CD14-positive monocyte (primary cell): ENCODE measurements around the gene RAMAC. TPM values are rescaled to one million over a fixed set of nuclear protein-coding genes. Genes with fewer than 3 reads are reported as not detected.

Experiments
- DNase-seq, 3 donors: peaks; one replicate each; pipeline ENCODE4 v3.0.0-alpha.2; 2011 to 2022
- H2AFZ ChIP-seq: 2 replicates; pipeline ENCODE4 v1.6.0; 2012; ENCODE audit warnings: mild to moderate bottlenecking, low read depth, low read length, inconsistent platforms; ENCODE audit not compliant: insufficient read depth, poor library complexity, severe bottlenecking
- H3K27ac ChIP-seq, 2 donors: 1 replicate in 1 of 2; 2 replicates in 1 of 2; pipeline ENCODE4 v1.5.1; 2012 to 2013; ENCODE audit warnings: low read length in 2 of 2, control low read depth in 1 of 2, inconsistent platforms in 1 of 2, low read depth in 1 of 2, mild to moderate bottlenecking in 1 of 2
- H3K27me3 ChIP-seq, 2 donors: one replicate each; pipeline versions ENCODE4 v1.6.0 to v1.6.1; 2011 to 2013; ENCODE audit warnings: low read length in 2 of 2; ENCODE audit not compliant: control insufficient read depth in 2 of 2, insufficient read depth in 2 of 2
- H3K36me3 ChIP-seq, 2 donors: replicated peaks in 1 of 2; 1 replicate in 1 of 2; 2 replicates in 1 of 2; pipeline versions ENCODE4 v1.5.1 to v1.6.1; 2012 to 2013; ENCODE audit warnings: low read length in 2 of 2, control low read depth in 1 of 2, inconsistent platforms in 1 of 2, mild to moderate bottlenecking in 1 of 2; ENCODE audit not compliant: insufficient read depth in 2 of 2, control insufficient read depth in 1 of 2
- H3K4me1 ChIP-seq, 2 donors: 1 replicate in 1 of 2; 2 replicates in 1 of 2; pipeline versions ENCODE4 v1.5.1 to v1.6.1; 2012 to 2013; ENCODE audit warnings: low read length in 2 of 2, control low read depth in 1 of 2, inconsistent platforms in 1 of 2, mild to moderate bottlenecking in 1 of 2, moderate library complexity in 1 of 2; ENCODE audit not compliant: insufficient read depth in 2 of 2, control insufficient read depth in 1 of 2
- H3K4me2 ChIP-seq: replicated peaks from 2 replicates; pipeline ENCODE3; 2012; ENCODE audit warnings: low read length, moderate library complexity, mild to moderate bottlenecking; ENCODE audit not compliant: poor library complexity, severe bottlenecking; ENCODE audit errors: extremely low read depth
- H3K4me3 ChIP-seq, 3 experiments: fragments of 200-600 bp in 1 of 3; sonication (generic) in 1 of 3; replicated peaks in 1 of 3; 1 replicate in 2 of 3; 2 replicates in 1 of 3; pipeline ENCODE4 v1.5.1; 2011 to 2013; ENCODE audit warnings: low read length in 3 of 3, mild to moderate bottlenecking in 3 of 3, control low read depth in 2 of 3, low read depth in 2 of 3, inconsistent platforms in 1 of 3, moderate library complexity in 1 of 3
- H3K79me2 ChIP-seq: 2 replicates; pipeline ENCODE4 v1.6.0; 2012; ENCODE audit warnings: mild to moderate bottlenecking, control low read depth, inconsistent platforms, low read length, moderate library complexity; ENCODE audit not compliant: insufficient read depth
- H3K9ac ChIP-seq: 2 replicates; pipeline ENCODE4 v1.6.0; 2017; ENCODE audit warnings: low read length, mild to moderate bottlenecking; ENCODE audit not compliant: insufficient read depth, poor library complexity, severe bottlenecking
- H3K9me3 ChIP-seq, 2 donors: replicated peaks in 1 of 2; 1 replicate in 1 of 2; 2 replicates in 1 of 2; pipeline versions ENCODE4 v1.5.1 to v1.6.1; 2012 to 2013; ENCODE audit warnings: low read length in 2 of 2, control low read depth in 1 of 2; ENCODE audit not compliant: control insufficient read depth in 1 of 2, insufficient read depth in 1 of 2
- H4K20me1 ChIP-seq: 2 replicates; pipeline ENCODE4 v1.6.0; 2012; ENCODE audit warnings: mild to moderate bottlenecking, low read length, control low read depth, moderate library complexity; ENCODE audit not compliant: insufficient read depth
- H3K27ac Mint-ChIP-seq, 7 donors: one replicate each; pipeline ENCODE4 v1.8.0; 2020; ENCODE audit warnings: mild to moderate bottlenecking in 7 of 7, mixed read lengths in 7 of 7, moderate library complexity in 6 of 7, inconsistent platforms in 2 of 7
- H3K27me3 Mint-ChIP-seq, 3 donors: one replicate each; pipeline ENCODE4 v1.8.0; 2021 to 2022; ENCODE audit warnings: low read depth in 3 of 3, mild to moderate bottlenecking in 3 of 3, mixed read lengths in 3 of 3, moderate library complexity in 3 of 3, inconsistent platforms in 1 of 3
- H3K36me3 Mint-ChIP-seq, 2 donors: one replicate each; pipeline ENCODE4 v1.8.0; 2020; ENCODE audit warnings: mixed read lengths in 2 of 2, inconsistent platforms in 1 of 2, mild to moderate bottlenecking in 1 of 2
- H3K4me1 Mint-ChIP-seq: one replicate; pipeline ENCODE4 v1.8.0; 2020; ENCODE audit warnings: mild to moderate bottlenecking, mixed read lengths
- H3K4me3 Mint-ChIP-seq, 2 donors: one replicate each; pipeline ENCODE4 v1.8.0; 2020; ENCODE audit warnings: mild to moderate bottlenecking in 2 of 2, mixed read lengths in 2 of 2, moderate library complexity in 1 of 2
- H3K9me3 Mint-ChIP-seq, 7 donors: one replicate each; pipeline ENCODE4 v1.8.0; 2020 to 2022; ENCODE audit warnings: mixed read lengths in 7 of 7, mild to moderate bottlenecking in 6 of 7, moderate library complexity in 6 of 7, inconsistent platforms in 2 of 7
- WGBS: methylation state at CpG from one replicate; pipeline ENCODE4 v1.1.5; 2013; ENCODE audit warnings: missing lambda C conversion rate; ENCODE audit not compliant: insufficient coverage; 5-methylcytosine and 5-hydroxymethylcytosine counted together
- intact Hi-C, 2 donors: fragments of 100-400 bp; cut with micrococcal nuclease; formaldehyde crosslinking; loops; one replicate each; pipeline versions ENCODE4 v1.15.0 to v1.15.1; 2023
- polyA plus RNA-seq, 3 donors: library from polyadenylated mRNA; depleted of rRNA in 1 of 3; unstranded in 2 of 3; stranded (reverse) in 1 of 3; fragments of 300-500 nt in 2 of 3; fragments of >200 nt in 1 of 3; fragmentation: Illumina TruSeq in 2 of 3; gene quantifications; 1 replicate in 2 of 3; 2 replicates in 1 of 3; pipeline ENCODE4 v1.2.3, GENCODE V29; 2012 to 2021
- TF ChIP-seq, protein P1 (sequence below): fragments of 200-600 bp; IDR thresholded peaks from one replicate; pipeline ENCODE4 v1.8.0; 2022; ENCODE audit warnings: antibody characterized with exemption, mild to moderate bottlenecking

Gene RAMAC
- polyA plus RNA-seq, 3 donors, result 6.1 to 39.9 (median 27.7) TPM

DNA sequence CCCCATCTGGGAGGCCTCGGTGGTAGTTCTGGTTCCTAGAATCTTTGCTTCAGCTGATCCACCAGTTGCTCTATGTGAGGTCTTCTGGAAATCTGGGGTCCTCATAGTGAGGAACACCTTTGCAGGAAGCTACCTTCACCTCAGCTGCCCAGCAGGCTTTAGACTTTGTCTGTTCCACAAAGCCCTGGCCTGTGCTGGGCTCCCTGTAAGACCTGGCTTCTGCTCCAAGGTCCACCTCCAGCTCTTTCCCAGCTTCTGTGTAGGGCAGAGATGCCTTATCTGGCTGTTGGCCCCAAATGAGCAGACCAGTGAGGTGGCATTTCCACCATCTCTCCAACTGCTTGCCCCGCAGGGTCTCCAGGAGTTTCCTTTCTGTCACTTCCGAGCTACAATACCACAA, 25.2 kb upstream of the RAMAC start:
- H3K79me2 ChIP-seq, result no peaks in the 10 kb centered on the region
- Mint-ChIP-seq H3K9me3 (no peaks in the 10 kb centered on the region), H3K4me1 (peaks cover 18% of the 10 kb centered on the region), H3K4me3 (peak overlapping the region in 1 of 2 donors; percentile 39), H3K27ac (peak overlapping the region in 2 of 7 donors; percentile 41 to 73), H3K27me3 (peaks cover 1 to 9% (median 4%) of the 10 kb centered on the region in 3 donors), H3K36me3 (peaks cover 5 to 6% of the 10 kb centered on the region in 2 donors)
- H3K27me3 ChIP-seq, result no peaks in the 10 kb centered on the region
- no peak overlapping the region for H3K9ac ChIP-seq
- H3K4me2 ChIP-seq, result no peak overlapping the region
- H3K36me3 ChIP-seq, result no peaks in the 10 kb centered on the region
- WGBS, result 13% methylated on average over 2 of the region's 3 CpGs
- no peak for DNase-seq
- no peak overlapping the region for H3K4me3 ChIP-seq
- H3K9me3 ChIP-seq, result no peaks in the 10 kb centered on the region
- H2AFZ ChIP-seq, result no peak overlapping the region
- no peaks in the 10 kb centered on the region for H4K20me1 ChIP-seq
- TF ChIP-seq, protein P1, sequence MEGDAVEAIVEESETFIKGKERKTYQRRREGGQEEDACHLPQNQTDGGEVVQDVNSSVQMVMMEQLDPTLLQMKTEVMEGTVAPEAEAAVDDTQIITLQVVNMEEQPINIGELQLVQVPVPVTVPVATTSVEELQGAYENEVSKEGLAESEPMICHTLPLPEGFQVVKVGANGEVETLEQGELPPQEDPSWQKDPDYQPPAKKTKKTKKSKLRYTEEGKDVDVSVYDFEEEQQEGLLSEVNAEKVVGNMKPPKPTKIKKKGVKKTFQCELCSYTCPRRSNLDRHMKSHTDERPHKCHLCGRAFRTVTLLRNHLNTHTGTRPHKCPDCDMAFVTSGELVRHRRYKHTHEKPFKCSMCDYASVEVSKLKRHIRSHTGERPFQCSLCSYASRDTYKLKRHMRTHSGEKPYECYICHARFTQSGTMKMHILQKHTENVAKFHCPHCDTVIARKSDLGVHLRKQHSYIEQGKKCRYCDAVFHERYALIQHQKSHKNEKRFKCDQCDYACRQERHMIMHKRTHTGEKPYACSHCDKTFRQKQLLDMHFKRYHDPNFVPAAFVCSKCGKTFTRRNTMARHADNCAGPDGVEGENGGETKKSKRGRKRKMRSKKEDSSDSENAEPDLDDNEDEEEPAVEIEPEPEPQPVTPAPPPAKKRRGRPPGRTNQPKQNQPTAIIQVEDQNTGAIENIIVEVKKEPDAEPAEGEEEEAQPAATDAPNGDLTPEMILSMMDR, result no peak
- H3K27ac ChIP-seq, result no peak overlapping the region
- intact Hi-C loops, result loop anchor here in 1 of 2 donors (10.0 kb wide), 1 partner anchor 46 kb away; no protein-coding TSS in a partner anchor
- H3K4me1 ChIP-seq, result peaks cover 5 to 13% of the 10 kb centered on the region in 2 donors

DNA sequence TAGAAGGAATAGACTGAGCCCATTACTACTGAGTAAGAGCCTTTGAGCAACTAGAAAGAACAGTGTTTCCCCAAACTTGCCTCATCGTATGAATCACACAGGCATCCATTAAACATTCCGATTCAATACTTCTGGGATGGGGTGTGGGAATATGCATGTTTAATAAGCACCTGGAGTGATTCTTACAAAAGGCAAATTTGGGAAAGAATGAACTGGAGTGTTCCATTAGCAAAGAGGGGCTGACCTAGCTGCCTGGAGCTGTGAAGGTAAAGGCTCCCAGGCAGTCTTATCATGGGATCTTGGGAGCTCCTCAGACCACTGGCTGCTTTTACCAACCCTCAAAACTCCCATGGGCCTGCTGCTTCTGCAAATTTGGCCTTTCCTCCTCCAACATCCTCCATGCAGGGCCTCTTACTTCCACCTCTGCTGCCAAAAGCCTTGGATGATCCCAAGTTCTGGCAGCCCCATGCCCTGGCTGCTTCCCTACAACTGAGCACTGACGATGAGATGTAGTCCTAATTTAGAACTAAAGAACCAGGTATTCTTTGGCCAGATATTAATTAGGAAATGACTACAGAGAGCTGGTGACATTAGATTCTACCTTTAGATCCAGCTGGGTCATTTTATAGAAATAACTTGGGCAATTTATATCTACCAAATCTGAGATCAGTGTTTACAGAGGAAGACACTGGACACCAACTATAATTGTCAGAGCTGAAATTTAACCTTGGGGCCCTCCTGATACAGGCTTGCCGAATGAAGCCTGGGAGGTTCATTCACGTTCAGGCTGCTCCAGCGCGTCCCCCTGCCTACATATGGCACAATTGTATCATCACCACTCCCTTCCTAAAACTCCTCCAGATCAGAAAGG, 22.3 kb upstream of the RAMAC start:
- peaks cover 1 to 2% (median 2%) of the 10 kb centered on the region in 3 donors for H3K27me3 Mint-ChIP-seq
- Histone ChIP-seq H3K27me3 (no peaks in the 10 kb centered on the region), H2AFZ (no peak overlapping the region), H3K27ac (no peak overlapping the region), H3K36me3 (no peaks in the 10 kb centered on the region), H3K79me2 (no peaks in the 10 kb centered on the region), H3K4me1 (peaks cover 10 to 19% of the 10 kb centered on the region in 2 donors), H3K9ac (no peak overlapping the region), H3K4me3 (no peak overlapping the region), H3K4me2 (no peak overlapping the region), H4K20me1 (no peaks in the 10 kb centered on the region), H3K9me3 (no peaks in the 10 kb centered on the region)
- no peak overlapping the region for H3K4me3 Mint-ChIP-seq
- intact Hi-C loops, result loop anchor here in 1 of 2 donors (10.0 kb wide), 1 partner anchor 49 kb away; no protein-coding TSS in a partner anchor
- no CpG with 5 or more reads among the region's 7 CpGs for WGBS
- H3K36me3 Mint-ChIP-seq, result peaks cover 0 to 3% of the 10 kb centered on the region in 2 donors
- H3K27ac Mint-ChIP-seq, result no peak overlapping the region
- DNase-seq, result no peak
- TF ChIP-seq, protein P1, result no peak
- H3K9me3 Mint-ChIP-seq, result no peaks in the 10 kb centered on the region
- H3K4me1 Mint-ChIP-seq, result peaks cover 34% of the 10 kb centered on the region
